DOHH2 (cell line): Measurements from ENCODE around the gene NENF.

Experiments used
- CTCF ChIP-seq: fragments of 200-600 bp; sonication (generic); IDR thresholded peaks from one replicate; pipeline ENCODE4 v1.5.1; 2014; ENCODE audit warnings: antibody characterized with exemption, mild to moderate bottlenecking, low read depth, low read length; ENCODE audit not compliant: poor library complexity, severe bottlenecking
- EZH2phosphoT487 ChIP-seq: fragments of 200-600 bp; sonication (generic); IDR thresholded peaks from 2 replicates; pipeline ENCODE4 v1.6.1; 2017; ENCODE audit warnings: borderline replicate concordance, mild to moderate bottlenecking, antibody characterized with exemption, low read length, moderate library complexity, mixed read lengths

GRCh38 chr1:212463565-212464285, 31.0 kb downstream of the NENF start:
- TF ChIP-seq CTCF (no peak), EZH2phosphoT487 (no peak)
